ENCODE measurements around the gene RFX8.

RFX8 gene

GRCh38 chr2:101349893-101350662 lies 124.8 kb downstream of the RFX8 start:
- DNase-seq (ENCODE audit: low read depth in 2 of 2) = no peak

GRCh38 chr2:101348883-101349282 lies 126.0 kb downstream of the RFX8 start:
- no peak for DNase-seq (ENCODE audit: low read depth in 2 of 2)
